HS-27A (cell line): ENCODE results near the gene MOCOS.
"Not testable (repeated sequence)": the region's sequence is repeated elsewhere in the genome, so short reads cannot be mapped to it uniquely, and the experiment has no call there.

Source experiments
- DNase-seq: peaks from one replicate; pipeline ENCODE4 v3.0.0-alpha.2; 2012; ENCODE audit warnings: low read depth, missing footprints

MOCOS gene

GRCh38 chr18:36187193-36187825 is at the start of gene MOCOS:
Gene MOCOS, plus strand, starts transcription at chr18:36187497. Its CDS starts 43 bp downstream, at chr18:36187540.
- DNase-seq, result peak; percentile 24

DNA sequence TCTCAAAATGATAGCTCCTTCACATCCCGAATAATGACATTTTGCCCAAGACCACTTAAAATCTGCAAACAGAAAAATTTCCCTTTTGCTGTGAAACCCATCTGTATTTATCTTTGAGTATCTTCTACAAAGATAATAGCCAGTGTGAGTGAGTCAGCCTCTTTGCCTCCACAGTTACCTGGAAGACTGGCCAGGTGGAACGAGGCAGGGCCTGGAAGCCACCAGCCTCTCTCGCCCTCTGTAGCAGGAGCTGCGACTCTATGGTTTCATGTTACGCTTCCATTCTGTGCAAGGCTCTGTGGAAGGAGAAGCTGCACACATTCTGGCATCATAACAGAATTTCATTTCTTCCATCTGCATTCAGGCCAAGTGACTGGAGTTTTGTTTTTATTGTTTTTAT is 48.1 kb upstream of the MOCOS start:
- no peak for DNase-seq

GRCh38 chr18:36141576-36141975 is 45.7 kb upstream of the MOCOS start:
- no peak for DNase-seq

DNA sequence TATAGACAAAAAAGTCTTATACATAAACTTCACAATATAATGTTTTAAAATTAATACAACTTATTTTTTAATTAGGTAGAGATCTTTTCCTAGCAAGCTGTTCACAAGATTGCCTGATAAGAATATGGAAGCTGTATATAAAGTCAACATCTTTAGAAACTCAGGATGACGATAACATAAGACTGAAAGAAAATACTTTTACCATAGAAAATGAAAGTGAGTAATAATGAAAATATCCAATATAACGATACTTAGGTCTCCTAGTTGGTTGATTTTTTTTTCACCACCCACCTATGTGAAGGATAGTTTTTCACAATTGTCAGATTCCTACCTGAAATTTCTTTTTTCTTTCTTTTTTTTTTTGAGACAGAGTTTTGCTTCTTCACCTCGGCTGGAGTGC is 44.5 kb upstream of the MOCOS start:
- no peak for DNase-seq

- DNase-seq, result no peak
These were observed 43.9 kb upstream of the MOCOS start for GRCh38 chr18:36143391-36143790.

DNA sequence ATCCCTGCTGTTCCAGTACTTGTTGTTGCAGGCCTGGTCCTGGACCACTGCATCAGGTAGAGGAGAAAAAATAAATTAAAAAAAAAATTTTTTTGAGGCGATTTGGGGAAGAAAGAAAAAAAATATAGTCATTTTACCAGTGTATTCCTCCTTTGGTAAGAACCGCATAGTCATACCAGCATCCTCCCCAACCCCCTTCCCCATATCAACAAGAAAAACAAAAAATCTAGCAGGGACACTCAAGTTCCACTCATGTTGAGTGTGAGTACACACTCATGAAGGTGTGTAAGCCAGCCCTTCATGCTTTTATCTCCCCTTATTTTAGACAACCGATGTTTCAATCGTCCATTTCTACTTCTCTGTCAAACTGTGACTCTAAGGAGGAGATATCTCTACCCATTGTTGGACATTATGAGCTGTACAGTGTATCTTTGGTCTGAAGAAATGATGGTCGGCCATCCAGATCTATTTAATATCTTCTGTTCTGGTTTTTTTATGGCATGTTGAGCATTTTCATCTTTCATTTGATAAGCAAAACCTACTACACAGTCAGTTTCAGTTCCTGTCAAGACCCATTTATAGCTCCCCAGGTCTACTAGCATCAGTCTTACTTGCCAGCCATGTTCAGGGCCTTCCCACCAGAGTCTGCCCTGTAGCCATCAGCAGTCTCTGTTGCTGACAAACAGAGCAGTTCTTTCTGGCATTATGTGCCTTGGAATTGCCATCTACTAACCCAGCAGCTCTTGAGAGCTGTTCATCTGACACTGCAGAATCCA is 37.6 kb upstream of the MOCOS start:
- no peak for DNase-seq

- no peak for DNase-seq
These were observed 34.5 kb upstream of the MOCOS start for GRCh38 chr18:36152781-36153180.

- peak; percentile 72 for DNase-seq
These were observed 34.1 kb upstream of the MOCOS start for GRCh38 chr18:36153203-36153602.

- DNase-seq, result no peak
These were observed 33.5 kb upstream of the MOCOS start for GRCh38 chr18:36153771-36154170.

GRCh38 chr18:36155851-36156757 is 31.2 kb upstream of the MOCOS start:
- DNase-seq, result peak; percentile 27

DNA sequence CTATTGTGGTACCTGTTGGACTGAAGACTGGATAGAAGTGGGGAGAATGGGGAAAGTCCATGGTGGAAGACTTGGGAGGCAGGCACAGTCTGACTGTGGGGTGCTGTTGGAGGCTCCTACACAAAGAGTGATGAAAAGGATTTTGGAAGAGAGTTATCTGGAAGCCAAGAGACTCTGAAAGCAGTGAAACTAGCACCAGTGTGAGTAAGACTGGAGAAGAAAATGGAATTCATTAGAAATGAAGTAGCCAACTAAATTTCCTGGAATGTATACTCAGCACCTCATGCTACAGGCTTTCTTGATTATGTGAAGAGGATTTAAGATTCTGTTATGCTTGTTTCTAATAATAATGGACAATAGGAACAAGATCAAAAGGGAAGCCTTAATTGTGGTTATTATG is 29.9 kb upstream of the MOCOS start:
- no peak for DNase-seq

DNA sequence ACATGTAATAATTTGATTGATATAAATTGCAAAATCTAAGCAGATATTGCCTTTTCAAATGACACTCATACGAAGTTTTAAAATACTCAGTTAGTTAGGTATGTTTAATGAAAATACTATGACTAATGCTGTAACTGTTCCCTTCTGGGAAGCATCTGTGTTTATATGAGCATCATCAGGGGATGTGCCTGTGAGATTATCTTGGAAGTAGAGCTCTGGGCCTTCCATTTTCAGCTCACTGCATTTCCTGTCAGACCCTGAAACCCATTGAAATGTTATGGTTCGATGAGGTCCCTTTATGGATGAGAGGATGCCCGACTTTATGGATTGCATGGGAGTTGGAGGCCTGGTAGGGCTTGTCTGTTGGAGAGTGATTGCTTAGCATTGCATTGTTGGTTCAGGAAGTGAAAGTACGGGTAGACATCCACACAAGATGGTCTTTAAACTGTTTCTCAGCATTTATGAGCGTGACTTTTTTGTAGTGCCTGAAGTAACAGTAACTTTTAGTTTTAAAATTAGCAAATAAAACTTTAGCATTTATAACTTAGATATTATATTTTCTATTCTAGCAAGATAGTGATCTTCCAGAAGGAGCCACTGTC is 28.9 kb upstream of the MOCOS start:
- DNase-seq, result peak; percentile 31

DNA sequence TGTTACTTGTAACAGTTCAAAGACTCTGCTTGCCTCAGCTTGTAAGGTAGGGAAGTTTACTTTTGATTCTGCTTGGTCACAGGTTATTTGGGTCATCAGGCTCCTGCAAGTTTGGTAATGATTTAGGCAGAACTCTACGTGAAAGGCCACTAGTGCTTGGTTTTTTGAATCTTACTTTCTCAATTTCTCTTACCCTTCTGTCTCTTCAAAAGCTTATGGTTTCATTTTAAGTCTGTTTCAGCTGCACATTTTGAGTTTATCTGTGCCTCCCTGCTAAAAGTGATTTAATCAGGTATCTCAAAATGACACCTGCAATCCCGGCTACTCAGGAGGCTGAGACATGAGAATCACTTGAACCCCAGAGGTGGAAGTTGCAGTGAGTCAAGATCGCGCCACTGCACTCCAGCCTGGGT is 26.3 kb upstream of the MOCOS start:
- no peak for DNase-seq

GRCh38 chr18:36162981-36163380 is 24.3 kb upstream of the MOCOS start:
- DNase-seq, result no peak

DNA sequence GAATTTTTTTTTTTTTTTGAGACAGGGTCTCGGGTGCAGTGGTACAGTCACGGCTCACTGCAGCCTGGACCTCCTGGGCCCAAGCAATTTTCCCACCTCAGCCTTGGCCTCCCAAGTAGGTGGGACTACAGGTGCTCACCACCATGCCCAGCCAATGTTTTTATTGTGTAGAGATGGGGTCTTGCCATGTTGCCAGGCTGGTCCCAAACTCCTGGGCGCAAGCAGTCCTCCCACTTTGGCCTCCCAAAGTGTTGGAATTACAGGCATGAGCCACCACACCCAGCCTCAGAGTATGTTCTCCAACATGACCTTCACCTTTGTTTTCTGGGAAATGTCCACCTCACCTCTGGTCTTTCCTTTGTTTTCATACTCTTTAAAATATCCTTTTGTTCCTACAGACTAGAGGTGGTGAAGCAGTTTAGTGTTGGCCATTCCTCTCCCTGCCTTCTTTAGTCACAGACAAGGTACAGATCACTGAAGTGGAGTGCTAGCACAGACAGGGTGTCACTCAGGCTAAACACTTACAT is 19.5 kb upstream of the MOCOS start:
- no peak for DNase-seq

DNA sequence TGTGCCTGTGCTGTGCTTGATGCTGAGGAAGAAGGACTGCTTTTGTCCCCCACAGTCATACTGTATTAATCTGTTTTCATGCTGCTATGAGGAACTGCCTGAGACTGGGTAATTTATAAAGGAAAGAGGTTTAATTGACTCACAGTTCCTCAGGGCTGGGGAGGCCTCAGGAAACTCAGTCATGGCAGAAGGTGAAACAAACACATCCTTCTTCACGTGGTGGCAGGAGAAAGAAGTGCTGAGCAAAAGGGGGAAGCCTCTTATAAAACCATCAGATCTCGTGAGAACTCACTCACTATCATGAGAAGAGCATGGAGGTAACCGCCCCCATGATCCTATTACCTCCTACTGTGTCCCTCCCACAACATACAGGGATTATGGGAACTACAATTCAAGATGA is 19.0 kb upstream of the MOCOS start:
- DNase-seq, result not testable (repeated sequence)

DNA sequence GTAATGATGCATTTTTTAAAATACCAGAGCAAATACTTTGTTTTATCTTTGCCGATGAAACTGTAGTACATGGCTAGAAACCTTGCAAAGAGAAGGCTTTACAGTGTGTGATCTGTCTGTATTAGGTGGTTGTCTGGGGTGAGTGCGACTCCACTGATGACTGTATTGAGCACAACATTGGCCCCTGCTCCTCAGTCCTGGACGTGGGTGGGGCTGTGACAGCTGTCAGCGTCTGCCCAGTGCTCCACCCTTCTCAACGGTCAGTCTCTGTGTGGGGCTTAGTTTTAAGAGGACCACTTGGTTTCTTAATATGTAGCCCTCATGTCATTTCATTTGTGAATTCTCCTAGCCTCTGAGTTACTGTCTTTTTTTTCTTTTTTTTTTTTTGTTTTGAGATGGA is 17.4 kb upstream of the MOCOS start:
- DNase-seq, result no peak

- no peak for DNase-seq
These were observed 11.8 kb upstream of the MOCOS start for GRCh38 chr18:36175481-36175880.

GRCh38 chr18:36176177-36176584 is 11.1 kb upstream of the MOCOS start:
- no peak for DNase-seq

GRCh38 chr18:36176711-36177110 is 10.6 kb upstream of the MOCOS start:
- no peak for DNase-seq

DNA sequence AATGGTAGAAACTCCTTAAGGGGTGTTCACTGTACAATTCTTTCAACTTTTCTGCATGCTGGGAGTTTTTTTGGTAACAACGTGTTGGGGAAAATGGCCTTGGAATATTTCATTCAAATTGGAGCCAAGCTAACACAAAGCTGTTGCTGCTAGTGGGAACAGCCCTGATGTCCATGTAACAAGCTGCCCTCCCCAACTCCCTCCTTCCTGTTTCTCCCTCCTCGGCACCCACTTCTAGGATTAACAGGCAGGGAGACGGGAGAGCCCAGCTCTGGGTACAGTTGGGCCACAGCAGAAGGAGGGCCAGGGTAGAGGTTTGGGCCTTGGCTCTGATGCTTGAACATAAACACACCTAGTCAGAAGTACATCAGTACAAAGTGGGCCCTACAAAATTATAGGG is 9.4 kb upstream of the MOCOS start:
- no peak for DNase-seq
